ENCODE results near the gene QRICH1.

DNA sequence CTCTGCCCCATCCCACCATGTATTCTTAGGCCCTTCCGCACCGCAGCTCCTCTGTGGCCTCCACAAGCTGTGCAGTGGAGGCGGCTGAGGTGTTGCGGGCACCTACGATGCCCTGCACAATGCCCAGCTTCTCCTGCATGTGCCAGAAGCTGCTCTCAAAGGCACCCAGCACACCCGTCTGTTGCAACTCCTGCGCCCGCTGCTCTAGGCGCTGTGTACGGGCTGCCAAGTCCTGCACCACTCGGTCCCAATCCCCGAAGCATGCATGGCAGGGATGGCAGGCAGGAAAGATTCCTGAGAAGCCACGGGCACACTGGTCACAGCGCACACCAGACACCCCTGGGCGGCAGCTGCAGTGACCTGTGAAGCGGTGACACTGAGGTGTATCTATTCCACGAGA, 29.8 kb upstream of the QRICH1 start:
- TF ChIP-seq RCOR1 (IDR thresholded peaks at IDR 0.05; ENCODE audit: insufficient replicate concordance, low read length) (no peak), POLR2A (IDR thresholded peaks at IDR 0.05; ENCODE audit: low read depth, low read length) (no peak), MAFK (IDR thresholded peaks at IDR 0.05; ENCODE audit: low read depth, low read length) (no peak), CHD1 (IDR thresholded peaks at IDR 0.05; ENCODE audit: low read depth, low read length) (no peak), BHLHE40 (IDR thresholded peaks at IDR 0.05; ENCODE audit: low read depth, low read length) (no peak), CEBPB (IDR thresholded peaks at IDR 0.05; ENCODE audit: low read depth, low read length) (no peak), SMC3 (IDR thresholded peaks at IDR 0.05; ENCODE audit: low read depth, low read length) (no peak), RAD21 (IDR thresholded peaks at IDR 0.05; ENCODE audit: low read length) (no peak)
- TF ChIP-seq, protein P1, sequence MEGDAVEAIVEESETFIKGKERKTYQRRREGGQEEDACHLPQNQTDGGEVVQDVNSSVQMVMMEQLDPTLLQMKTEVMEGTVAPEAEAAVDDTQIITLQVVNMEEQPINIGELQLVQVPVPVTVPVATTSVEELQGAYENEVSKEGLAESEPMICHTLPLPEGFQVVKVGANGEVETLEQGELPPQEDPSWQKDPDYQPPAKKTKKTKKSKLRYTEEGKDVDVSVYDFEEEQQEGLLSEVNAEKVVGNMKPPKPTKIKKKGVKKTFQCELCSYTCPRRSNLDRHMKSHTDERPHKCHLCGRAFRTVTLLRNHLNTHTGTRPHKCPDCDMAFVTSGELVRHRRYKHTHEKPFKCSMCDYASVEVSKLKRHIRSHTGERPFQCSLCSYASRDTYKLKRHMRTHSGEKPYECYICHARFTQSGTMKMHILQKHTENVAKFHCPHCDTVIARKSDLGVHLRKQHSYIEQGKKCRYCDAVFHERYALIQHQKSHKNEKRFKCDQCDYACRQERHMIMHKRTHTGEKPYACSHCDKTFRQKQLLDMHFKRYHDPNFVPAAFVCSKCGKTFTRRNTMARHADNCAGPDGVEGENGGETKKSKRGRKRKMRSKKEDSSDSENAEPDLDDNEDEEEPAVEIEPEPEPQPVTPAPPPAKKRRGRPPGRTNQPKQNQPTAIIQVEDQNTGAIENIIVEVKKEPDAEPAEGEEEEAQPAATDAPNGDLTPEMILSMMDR (conservative IDR thresholded peaks at IDR 0.05; ENCODE audit: low read depth, low read length): no peak
